HG03196 (cell line): ENCODE measurements around the gene NFATC4.
"Not testable (repeated sequence)": the region's sequence is repeated elsewhere in the genome, so short reads cannot be mapped to it uniquely, and the experiment has no call there.

Experiments used
- ATAC-seq: cut with Tn5 transposase; IDR thresholded peaks from one replicate; pipeline ENCODE4 v1.9.1; 2021; ENCODE audit not compliant: unreplicated experiment

The NFATC4 gene

DNA sequence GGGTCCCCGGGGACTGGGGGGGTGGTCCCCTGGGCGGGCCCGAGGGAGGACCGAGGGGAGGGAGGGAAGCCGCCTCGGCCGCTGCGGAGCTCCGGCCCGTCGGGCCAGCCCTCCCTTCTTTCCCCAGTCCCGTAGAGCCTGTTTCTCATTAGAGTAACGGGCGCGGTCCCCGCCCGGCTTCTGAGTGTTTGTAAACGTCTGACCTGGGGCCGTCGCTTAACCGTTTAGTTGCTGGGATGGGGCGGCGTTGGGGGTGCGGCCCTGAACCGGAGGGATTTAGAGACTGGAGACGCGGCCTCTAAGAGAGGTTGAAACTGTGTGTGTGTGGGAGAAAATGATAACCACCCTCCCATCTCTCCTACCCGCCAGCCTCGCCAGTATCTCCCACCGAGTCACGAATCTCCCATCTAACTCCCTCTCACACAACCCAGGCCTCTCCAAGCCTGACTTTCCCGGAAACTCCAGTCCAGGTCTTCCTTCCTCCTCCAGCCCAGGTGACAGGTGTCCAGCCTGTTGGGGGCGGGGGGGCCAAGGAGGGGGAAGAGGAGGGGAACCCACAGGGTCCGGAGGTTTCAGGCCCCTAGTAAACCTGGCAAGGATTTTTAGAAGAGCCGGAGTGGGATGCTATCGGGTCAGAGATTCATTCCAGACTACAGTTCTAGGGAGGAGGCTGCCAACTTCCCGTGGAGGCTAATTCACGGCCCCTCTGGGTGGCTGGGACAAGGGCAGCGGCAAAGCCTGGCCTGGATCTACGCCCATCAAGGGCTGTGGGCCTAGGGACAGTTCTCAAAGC, 1.1 kb upstream of the NFATC4 start:
- ATAC-seq = peak; percentile 57

- no peak for ATAC-seq
These were observed 203 bp downstream of the NFATC4 start for GRCh38 chr14:24368212-24368561.

DNA sequence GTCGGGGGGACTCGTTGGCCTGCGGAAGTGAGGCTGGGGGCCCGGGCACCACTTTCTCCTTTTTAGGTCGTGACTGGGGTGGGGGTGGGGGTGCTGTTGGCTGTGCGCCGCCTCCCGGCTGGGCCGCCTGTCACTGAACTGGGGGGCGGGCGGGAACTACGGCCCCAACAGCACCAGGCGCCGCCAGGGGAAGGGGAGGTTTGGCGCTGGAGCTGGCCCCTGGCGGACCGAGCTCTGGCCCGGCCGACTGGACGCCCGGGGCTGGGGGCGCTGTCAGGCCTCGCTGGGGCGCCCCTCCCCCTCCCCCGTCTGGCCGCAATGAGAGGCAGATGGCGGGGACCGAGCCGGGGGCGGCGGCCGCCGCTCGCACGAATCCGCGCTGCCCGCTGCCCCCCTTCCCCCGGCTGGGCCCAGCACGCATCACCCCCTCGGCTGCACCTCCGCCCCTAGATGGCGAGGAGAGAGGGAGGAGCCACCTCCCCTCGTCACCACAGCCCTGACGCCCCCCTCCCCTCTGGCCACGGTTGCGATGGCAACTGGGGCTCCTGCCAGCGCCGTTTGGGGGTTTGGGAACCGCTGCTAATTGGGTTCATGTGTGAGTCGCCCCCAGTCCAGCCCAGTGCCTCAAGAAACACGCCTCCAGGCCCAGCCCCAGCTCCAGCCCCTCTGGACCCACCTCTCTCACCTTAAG, 723 bp downstream of the NFATC4 start:
- ATAC-seq = no peak

DNA sequence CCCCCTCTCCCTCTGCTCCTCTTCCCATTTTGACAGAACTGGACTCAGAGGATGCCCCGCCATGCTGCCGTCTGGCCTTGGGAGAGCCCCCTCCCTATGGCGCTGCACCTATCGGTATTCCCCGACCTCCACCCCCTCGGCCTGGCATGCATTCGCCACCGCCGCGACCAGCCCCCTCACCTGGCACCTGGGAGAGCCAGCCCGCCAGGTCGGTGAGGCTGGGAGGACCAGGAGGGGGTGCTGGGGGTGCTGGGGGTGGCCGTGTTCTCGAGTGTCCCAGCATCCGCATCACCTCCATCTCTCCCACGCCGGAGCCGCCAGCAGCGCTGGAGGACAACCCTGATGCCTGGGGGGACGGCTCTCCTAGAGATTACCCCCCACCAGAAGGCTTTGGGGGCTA, 1.5 kb downstream of the NFATC4 start:
- ATAC-seq = no peak

DNA sequence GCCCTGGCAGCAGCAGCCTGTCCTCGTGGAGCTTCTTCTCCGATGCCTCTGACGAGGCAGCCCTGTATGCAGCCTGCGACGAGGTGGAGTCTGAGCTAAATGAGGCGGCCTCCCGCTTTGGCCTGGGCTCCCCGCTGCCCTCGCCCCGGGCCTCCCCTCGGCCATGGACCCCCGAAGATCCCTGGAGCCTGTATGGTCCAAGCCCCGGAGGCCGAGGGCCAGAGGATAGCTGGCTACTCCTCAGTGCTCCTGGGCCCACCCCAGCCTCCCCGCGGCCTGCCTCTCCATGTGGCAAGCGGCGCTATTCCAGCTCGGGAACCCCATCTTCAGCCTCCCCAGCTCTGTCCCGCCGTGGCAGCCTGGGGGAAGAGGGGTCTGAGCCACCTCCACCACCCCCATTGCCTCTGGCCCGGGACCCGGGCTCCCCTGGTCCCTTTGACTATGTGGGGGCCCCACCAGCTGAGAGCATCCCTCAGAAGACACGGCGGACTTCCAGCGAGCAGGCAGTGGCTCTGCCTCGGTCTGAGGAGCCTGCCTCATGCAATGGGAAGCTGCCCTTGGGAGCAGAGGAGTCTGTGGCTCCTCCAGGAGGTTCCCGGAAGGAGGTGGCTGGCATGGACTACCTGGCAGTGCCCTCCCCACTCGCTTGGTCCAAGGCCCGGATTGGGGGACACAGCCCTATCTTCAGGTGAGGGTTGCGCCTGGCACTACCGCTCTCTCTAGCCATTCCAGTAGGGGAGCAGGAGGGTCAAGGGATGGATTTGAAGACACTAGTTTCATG, 2.1 kb downstream of the NFATC4 start:
- ATAC-seq = no peak

DNA sequence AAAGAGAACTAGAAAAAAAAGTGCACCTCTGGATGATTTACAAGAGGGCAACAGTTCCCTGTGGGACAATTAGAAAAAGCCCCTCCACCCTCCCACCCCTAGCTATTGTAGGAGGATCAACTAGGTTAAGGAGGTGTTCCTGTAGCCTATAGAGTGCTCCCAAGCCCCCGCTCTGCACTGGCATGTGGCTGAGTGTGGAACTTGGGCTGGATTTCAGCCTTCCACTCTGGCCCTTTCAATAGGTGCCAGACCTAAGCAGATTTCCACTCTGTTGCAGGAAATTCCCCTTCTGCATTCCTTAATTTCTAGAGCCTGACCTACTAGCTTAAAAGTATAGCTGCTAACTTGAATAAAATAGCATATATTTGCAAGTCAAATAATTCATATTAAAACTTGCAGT, 2.8 kb downstream of the NFATC4 start:
- no peak for ATAC-seq

- ATAC-seq = not testable (repeated sequence)
These were observed 3.6 kb downstream of the NFATC4 start for GRCh38 chr14:24371605-24372004.

- no peak for ATAC-seq
These were observed 4.9 kb downstream of the NFATC4 start for GRCh38 chr14:24372701-24373416.

GRCh38 chr14:24376448-24377070, 8.6 kb downstream of the NFATC4 start:
- no peak for ATAC-seq

- ATAC-seq = no peak
These were observed 9.1 kb downstream of the NFATC4 start for GRCh38 chr14:24377126-24377525.

DNA sequence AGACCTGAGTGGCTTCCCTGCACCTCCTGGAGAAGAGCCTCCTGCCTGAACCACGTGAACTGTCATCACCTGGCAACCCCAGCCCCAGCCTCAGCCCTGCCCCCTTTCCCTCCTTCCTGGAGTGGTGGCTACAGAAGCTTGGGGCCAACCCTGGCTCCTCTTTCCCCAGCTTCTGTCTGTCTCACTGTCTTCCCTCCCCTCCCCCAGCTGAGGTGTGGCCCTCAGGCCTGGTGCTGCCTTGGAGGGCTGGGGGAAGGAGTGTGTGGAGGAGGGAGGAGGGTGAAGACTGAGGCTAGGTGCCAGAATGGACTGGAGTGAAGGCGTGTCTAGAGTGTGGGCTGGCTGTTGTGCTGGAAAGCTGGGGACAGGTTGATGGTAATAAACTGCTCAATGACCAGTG, 9.7 kb downstream of the NFATC4 start:
- no peak for ATAC-seq

- ATAC-seq = no peak
These were observed 10.3 kb downstream of the NFATC4 start for GRCh38 chr14:24378327-24378726.

DNA sequence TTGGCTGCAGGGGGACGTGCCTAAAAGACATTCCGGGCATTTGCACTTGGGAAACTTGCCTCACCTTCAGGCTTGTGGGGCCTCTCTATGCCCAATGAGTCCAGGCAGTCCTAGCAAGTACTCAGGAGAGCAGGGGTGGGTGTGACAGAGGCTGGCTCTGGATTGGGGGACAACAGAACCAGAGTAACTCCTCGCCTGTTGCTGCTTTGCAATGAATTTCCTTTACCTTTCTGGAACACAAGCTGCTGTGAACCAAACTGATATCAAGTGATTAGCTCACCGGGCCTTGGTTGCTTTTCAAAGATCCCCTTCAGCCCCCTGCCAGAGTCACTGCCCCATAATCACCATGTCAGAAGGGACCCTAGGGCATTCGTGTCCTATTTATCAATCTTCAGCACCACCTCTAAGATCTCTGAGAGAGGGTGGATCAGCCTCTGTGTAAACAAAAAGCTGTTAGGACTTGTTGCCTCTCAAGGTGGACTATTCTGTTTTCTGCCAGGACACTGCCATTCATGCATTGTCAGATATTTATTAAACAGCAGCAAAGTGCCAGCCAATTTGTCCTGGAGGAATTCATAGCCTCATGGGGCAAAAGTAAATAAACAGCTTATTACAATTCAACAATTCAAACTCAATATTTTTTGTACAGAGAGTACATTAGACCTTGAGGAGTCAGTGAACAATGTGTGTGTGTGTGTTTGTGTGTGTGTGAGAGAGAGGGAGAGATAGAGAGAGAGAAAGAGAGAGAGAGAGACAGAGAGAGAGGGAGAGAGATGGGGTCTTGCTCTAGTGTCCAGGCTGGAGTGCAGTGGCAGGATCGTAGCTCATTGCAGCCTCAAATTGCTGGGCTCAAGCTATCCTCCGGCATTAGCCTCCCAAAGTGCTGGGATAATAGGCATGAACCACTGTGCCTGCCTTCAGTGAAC, 11.3 kb downstream of the NFATC4 start:
- no peak for ATAC-seq

- no peak for ATAC-seq
These were observed 12.1 kb downstream of the NFATC4 start for GRCh38 chr14:24379907-24380730.

DNA sequence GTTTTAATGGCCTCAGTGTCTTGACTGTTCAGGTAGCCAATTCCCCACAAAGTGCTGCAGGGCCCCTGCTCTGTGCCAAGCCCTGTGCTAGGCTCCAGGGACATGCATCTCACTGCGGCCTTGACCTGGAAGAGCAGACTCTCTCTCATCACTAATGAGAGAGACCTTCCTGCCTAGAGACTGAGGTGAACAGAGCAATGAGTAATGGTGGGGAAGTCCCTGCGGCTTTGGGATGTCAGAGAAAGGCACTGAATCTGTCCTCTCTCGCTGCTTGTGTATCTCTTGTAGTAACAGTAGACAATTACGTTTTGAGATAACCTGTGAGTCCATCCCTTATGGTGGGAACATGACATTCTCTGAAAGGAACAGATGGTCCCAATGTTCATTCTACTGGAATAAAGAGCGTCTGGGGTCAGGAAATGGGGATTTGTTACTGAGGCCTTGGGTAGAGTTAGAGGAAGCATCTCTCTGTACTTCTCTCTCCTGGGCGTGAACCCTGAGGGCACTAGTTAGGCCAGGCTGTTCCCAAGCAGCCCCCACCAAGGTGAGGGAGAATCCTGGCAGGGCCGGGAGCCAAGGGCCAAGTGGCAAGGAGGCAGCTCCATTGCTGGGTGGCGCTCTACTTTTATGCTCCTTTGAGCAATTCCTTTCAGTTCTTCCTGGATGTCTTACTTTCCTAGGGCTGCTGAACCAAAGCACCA, 13.5 kb downstream of the NFATC4 start:
- ATAC-seq = no peak

DNA sequence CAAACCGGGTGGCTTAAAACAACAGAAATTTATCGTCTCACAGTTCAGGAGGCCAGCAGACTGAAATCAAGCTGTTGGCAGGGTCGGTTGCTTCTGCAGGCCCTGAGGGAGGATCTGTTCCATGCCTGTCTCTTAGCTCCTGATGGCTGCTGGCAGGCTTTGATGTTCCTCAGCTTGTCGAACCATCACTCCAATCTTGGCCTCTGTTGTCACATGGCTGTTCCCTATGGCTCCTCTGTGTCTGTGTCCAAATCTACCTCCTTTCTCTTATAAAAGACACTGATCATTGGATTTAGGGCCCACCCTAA, 14.0 kb downstream of the NFATC4 start:
- ATAC-seq = no peak

GRCh38 chr14:24384169-24384568, 16.2 kb downstream of the NFATC4 start:
- ATAC-seq = no peak

GRCh38 chr14:24385524-24385923, 17.5 kb downstream of the NFATC4 start:
- no peak for ATAC-seq

- no peak for ATAC-seq
These were observed 19.0 kb downstream of the NFATC4 start for GRCh38 chr14:24387009-24387345.
